ENCODE measurements around the gene PFKP.

DNA sequence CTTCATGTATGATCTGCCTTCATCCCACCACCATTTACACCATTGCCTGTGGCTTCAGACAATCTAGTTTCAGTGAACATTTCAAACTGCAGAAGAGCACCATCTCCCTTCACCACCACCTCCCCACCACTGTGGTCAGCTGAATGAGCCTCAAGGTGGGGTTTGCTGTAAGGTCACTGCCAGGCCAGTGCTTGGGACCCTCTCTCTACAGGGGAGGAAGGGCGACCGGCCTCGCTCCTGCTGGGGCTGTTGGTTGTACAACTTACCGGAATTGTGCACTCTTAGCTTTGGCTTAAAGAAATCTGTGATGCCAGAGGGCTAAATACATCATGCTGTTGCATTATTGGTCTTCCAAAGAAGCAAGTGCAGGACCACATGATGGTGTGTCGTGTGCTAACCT is 26.6 kb downstream of the PFKP start:
- TF ChIP-seq, protein P1, sequence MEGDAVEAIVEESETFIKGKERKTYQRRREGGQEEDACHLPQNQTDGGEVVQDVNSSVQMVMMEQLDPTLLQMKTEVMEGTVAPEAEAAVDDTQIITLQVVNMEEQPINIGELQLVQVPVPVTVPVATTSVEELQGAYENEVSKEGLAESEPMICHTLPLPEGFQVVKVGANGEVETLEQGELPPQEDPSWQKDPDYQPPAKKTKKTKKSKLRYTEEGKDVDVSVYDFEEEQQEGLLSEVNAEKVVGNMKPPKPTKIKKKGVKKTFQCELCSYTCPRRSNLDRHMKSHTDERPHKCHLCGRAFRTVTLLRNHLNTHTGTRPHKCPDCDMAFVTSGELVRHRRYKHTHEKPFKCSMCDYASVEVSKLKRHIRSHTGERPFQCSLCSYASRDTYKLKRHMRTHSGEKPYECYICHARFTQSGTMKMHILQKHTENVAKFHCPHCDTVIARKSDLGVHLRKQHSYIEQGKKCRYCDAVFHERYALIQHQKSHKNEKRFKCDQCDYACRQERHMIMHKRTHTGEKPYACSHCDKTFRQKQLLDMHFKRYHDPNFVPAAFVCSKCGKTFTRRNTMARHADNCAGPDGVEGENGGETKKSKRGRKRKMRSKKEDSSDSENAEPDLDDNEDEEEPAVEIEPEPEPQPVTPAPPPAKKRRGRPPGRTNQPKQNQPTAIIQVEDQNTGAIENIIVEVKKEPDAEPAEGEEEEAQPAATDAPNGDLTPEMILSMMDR (IDR thresholded peaks at IDR 0.05) = no peak
- TF ChIP-seq ZFX (IDR thresholded peaks at IDR 0.05; ENCODE audit: borderline replicate concordance) = no peak
